GM21367 (cell line): ENCODE data around the gene TMEM220.
"Not testable (repeated sequence)": the region's sequence is repeated elsewhere in the genome, so short reads cannot be mapped to it uniquely, and the experiment has no call there.

Experiments used
- ATAC-seq: cut with Tn5 transposase; IDR thresholded peaks from one replicate; pipeline ENCODE4 v1.9.1; 2021; ENCODE audit not compliant: unreplicated experiment

The TMEM220 gene

GRCh38 chr17:10731408-10731879, 1.6 kb upstream of the TMEM220 start:
- ATAC-seq = no peak

GRCh38 chr17:10730247-10730646, 424 bp upstream of the TMEM220 start:
- not testable (repeated sequence) for ATAC-seq

DNA sequence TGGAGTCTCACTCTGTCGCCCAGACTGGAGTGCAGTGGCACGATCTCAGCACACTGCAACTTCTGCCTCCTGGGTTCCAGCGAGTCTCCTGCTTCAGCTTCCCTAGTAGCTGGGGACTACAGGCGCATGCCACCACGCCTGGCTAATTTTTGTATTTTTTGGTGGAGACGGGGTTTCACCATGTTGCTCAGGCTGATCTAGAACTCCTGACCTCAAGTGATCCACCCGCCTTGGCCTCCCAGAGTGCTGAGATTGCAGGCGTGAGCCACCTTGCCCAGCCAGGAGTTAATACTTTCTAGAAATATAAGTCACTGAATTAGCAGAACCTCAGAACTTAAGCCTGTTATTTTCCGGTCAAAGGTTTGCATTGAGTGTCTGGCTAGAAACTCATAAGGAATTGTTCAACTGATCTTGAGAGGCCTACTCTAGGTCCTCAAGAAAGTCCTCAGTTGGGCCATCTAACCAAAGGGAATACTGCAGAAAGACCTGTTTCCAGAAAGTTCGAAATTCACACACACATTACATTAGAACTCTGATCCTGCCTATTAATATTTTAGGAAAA, 1.4 kb downstream of the TMEM220 start:
- no peak for ATAC-seq

GRCh38 chr17:10727192-10727591, 2.6 kb downstream of the TMEM220 start:
- ATAC-seq = no peak

GRCh38 chr17:10726196-10726595, 3.6 kb downstream of the TMEM220 start:
- ATAC-seq = no peak

GRCh38 chr17:10725262-10725661, 4.6 kb downstream of the TMEM220 start:
- no peak for ATAC-seq

DNA sequence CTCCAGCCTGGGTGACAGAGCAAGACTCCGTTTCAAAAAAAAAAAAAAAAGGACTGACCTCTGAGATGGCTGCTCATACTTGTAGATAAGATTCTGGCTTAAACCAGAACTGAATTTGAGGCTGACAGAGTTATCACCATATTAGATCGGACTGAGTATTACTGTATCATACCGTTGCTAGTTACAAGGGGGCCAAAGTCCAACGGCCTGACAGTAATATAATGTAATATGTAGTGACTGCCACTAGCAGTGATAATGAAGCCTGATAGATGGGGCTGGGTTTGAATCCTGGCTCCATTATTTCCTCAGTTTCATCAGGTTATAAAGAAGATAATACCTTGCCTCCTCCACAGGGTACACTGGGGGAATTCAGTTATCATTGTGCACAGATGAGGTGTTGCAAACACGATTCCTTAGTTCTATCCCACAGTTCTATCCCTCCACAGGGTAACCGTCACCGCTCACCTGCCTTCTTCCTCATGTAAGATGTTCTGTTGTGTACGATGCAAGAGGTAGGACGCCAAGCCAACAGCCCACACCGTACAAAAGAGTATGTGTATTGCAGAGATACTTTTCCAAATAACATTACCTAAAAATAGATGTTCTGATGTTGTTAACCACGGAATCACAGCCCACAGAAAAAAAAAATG, 5.2 kb downstream of the TMEM220 start:
- no peak for ATAC-seq

GRCh38 chr17:10718547-10718946, 11.3 kb downstream of the TMEM220 start:
- no peak for ATAC-seq

GRCh38 chr17:10716218-10716617, 13.6 kb downstream of the TMEM220 start:
- ATAC-seq = no peak

DNA sequence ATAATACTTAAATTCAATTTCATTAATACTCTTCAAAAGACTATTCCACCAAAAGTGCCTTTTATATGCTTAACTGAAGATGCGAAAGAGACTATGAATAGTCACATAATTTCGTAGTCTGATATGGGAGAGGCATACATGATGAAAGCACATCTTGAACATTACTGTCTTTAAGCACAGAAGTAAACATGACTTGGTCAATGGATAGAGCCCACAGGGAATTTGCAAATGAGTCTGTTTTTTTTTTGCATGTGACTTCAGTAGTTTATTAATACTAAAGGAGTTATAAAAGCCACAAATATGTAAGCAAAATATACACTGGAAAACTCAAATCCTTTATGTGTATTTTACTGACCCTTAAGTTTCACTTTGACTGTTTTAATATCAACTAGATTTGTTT, 16.5 kb downstream of the TMEM220 start:
- ATAC-seq = no peak

DNA sequence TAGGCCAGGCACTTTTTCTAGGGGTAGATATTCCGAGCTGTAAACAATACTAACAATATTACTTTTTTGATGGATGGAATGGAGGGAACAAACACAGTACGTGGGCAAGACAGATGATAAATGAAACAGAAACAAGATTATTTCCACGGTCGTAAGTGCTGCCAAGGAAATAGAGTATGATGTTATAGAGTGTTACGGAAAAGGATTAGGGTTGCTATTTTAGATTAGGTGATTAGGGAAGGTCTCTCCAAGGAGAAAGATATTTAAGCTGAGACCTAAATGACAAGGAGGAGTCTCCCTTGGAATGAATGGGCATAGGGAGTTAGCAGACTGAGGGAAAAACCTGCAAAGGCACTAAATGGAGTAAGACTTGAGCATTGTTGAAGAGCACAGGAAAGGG, 24.1 kb downstream of the TMEM220 start:
- no peak for ATAC-seq

GRCh38 chr17:10702574-10702973, 27.2 kb downstream of the TMEM220 start:
- ATAC-seq = no peak

GRCh38 chr17:10699856-10700255, 30.0 kb downstream of the TMEM220 start:
- no peak for ATAC-seq

DNA sequence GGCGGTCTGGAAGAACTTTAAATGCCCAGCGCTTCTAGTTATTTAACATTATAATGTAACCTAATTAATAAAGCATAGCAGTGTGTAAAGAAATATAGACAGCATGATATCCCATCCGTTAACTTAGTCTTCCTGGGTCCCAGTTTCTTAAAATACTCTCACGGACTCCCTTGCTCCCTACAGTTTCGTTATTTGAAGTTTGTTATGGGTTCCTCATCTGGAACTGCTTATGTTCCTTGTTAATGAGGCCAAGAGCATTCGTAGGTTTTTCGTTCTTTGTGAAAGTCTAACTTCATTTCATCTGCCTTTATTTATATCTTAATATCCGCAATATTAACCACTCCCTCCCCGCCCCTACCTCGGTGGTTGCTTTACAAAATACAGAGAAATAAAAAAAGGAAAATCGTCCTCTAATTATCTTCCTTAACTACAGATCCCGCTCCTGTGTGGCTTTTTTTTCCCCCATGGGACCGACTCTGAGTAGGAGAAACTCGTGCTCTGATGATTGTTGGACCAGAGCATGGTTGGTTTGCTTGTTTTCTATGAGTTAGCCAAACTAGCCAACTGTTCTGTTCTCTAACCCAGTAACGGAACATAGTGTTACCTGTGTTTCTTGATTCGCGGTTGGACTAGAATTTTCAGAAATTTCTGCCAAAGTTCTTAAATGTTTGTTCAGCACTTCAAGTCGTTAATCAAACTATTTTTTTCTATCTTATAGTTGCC, 31.6 kb downstream of the TMEM220 start:
- no peak for ATAC-seq

- ATAC-seq = peak; percentile 93
Measured at GRCh38 chr17:10697092-10698081, 32.4 kb downstream of the TMEM220 start, which contains the start of the genes ADPRM and SCO1. ADPRM (plus strand) TSS chr17:10697594; CDS start chr17:10704927, 7,333 bp downstream. SCO1 (minus strand) TSS chr17:10697533; CDS start chr17:10697507, 26 bp downstream.

GRCh38 chr17:10695875-10696407, 33.9 kb downstream of the TMEM220 start:
- not testable (repeated sequence) for ATAC-seq

GRCh38 chr17:10687499-10687898, 42.3 kb downstream of the TMEM220 start:
- no peak for ATAC-seq

DNA sequence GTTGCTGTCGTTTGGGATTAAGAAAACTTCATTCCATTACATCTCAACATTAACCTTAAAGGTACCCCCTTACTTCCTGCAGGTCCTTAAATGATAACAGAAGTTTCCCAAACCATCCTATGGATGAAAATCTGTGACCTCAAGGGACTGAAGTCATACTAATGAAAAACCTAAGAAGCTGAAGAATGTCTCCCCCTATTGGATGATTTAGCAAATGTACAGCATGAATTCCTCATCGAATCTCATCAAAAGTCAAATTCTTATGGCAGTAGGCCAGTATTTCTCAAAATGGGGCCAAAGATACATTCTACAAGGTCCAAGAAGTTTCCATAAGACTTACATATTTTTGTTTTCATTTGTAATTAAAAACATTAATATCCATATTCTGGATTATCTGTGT, 46.0 kb downstream of the TMEM220 start:
- ATAC-seq = no peak

GRCh38 chr17:10681866-10682446, 47.9 kb downstream of the TMEM220 start:
- no peak for ATAC-seq

DNA sequence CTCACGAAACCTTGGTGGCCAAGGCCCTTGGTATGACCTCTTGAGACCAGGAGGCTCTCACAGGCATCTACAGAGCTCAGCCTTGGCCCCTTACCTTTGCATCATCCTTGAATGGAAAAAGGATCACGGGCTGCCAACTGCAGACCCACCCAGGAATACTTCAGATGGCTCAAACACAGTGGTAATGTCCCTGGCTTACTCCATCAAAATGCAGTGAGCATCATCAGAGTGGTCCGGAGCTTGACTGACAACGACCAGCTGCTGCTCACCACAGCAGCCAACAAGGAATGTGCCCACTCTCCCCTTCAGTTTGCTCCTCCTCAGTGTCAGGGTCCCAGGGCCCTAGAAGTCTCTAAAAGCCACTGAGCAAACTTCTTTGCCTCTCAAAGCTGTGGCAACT, 55.1 kb downstream of the TMEM220 start:
- no peak for ATAC-seq
